Urothelium cell line (cell line): Measurements from ENCODE around the gene MRPL4.
"Not testable (repeated sequence)": the region's sequence is repeated elsewhere in the genome, so short reads cannot be mapped to it uniquely, and the experiment has no call there.

Source experiments
- DNase-seq: peaks from one replicate; pipeline ENCODE4 v3.0.0; 2011; ENCODE audit warnings: low spot score, mixed read lengths
- FAIRE-seq: peaks from 2 replicates; lab custom pipeline; 2011; peaks lifted over from hg19 to GRCh38; lab: Jason Lieb, UNC

MRPL4 gene

GRCh38 chr19:10259162-10259905 is 7.3 kb downstream of the MRPL4 start:
- FAIRE-seq (no peak), DNase-seq (peak; percentile 64)

- FAIRE-seq (no peak), DNase-seq (no peak)
These were observed 8.1 kb downstream of the MRPL4 start for GRCh38 chr19:10260141-10260584.

GRCh38 chr19:10262771-10263170 is 10.8 kb downstream of the MRPL4 start:
- DNase-seq (no peak), FAIRE-seq (no peak)

- no peak for FAIRE-seq
- no peak for DNase-seq
These were observed 14.7 kb downstream of the MRPL4 start for GRCh38 chr19:10266706-10267105.

GRCh38 chr19:10268071-10268470 is 16.1 kb downstream of the MRPL4 start:
- DNase-seq = no peak
- FAIRE-seq = no peak

GRCh38 chr19:10269333-10270179 is 17.5 kb downstream of the MRPL4 start:
- FAIRE-seq (no peak), DNase-seq (peak; percentile 79)

GRCh38 chr19:10270180-10270615 is 18.2 kb downstream of the MRPL4 start:
- FAIRE-seq (no peak), DNase-seq (no peak)

- DNase-seq (no peak), FAIRE-seq (no peak)
These were observed 18.8 kb downstream of the MRPL4 start, which contains the start of gene ICAM1 for GRCh38 chr19:10270616-10271394. TSS of gene ICAM1 (plus strand) at chr19:10271120. CDS start at chr19:10271160, 40 bp downstream.

- FAIRE-seq (no peak), DNase-seq (no peak)
These were observed 19.6 kb downstream of the MRPL4 start for GRCh38 chr19:10271543-10272086.

GRCh38 chr19:10274589-10274988 is 22.6 kb downstream of the MRPL4 start:
- no peak for FAIRE-seq
- DNase-seq = no peak

- DNase-seq (no peak), FAIRE-seq (no peak)
These were observed 26.0 kb downstream of the MRPL4 start for GRCh38 chr19:10277795-10278589.

GRCh38 chr19:10278935-10279334 is 26.9 kb downstream of the MRPL4 start:
- FAIRE-seq (no peak), DNase-seq (no peak)

- DNase-seq = no peak
- FAIRE-seq = no peak
These were observed 27.9 kb downstream of the MRPL4 start for GRCh38 chr19:10279737-10280442.

GRCh38 chr19:10282043-10282442 is 30.0 kb downstream of the MRPL4 start:
- DNase-seq, FAIRE-seq: not testable (repeated sequence)

GRCh38 chr19:10283301-10284064 is 31.5 kb downstream of the MRPL4 start:
- DNase-seq (peak; percentile 20), FAIRE-seq (no peak)

GRCh38 chr19:10284065-10284959 is 32.3 kb downstream of the MRPL4 start:
- no peak for DNase-seq
- FAIRE-seq = no peak

- no peak for FAIRE-seq
- no peak for DNase-seq
These were observed 32.9 kb downstream of the MRPL4 start for GRCh38 chr19:10284960-10285278.

GRCh38 chr19:10285393-10285792 is 33.4 kb downstream of the MRPL4 start:
- DNase-seq = no peak
- no peak for FAIRE-seq
